Measurements from ENCODE around the gene PRKAR1B.

PRKAR1B gene

GRCh38 chr7:716636-717035 lies 10.4 kb downstream of the PRKAR1B start:
- DNase-seq: no peak

- DNase-seq: no peak
Observed at GRCh38 chr7:716222-716621, 10.9 kb downstream of the PRKAR1B start.

GRCh38 chr7:714251-714671 lies 12.8 kb downstream of the PRKAR1B start:
- no peak for DNase-seq

DNA sequence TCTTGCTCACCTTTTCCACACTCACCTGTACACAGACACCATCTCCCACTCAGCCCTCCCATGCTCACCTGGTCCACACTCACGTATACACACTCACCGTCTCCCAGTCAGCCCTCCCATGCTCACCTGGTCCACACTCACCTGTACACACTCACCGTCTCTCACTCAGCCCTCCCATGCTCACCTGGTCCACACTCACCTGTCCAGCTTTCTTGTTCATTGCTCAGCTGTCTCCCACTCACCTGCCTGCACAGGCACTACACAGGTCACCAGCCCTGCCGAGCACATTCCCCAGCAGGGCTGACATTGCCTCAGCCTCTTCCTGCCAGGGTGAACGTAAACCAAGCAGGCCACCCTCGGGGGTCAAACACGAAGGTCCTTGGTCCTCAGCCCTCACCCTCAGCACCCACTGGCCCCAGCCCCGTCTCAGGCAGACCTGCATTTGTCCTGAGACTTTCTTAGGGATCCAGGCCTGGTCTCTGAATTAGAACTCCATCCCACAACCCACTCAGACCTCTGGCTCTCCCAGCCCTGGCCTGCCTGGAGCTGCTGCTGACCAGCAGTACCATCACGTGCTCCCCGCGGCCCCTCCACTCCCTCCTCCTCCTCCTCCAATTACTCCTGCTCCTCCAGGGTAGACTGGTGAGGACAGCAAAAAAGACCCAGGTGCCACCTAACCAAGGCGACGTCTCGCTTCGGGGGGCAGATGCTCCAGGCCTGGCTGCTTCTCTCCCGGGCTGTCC lies 13.4 kb downstream of the PRKAR1B start:
- peak; percentile 27 for DNase-seq

GRCh38 chr7:713139-713457 lies 14.0 kb downstream of the PRKAR1B start:
- no peak for DNase-seq

DNA sequence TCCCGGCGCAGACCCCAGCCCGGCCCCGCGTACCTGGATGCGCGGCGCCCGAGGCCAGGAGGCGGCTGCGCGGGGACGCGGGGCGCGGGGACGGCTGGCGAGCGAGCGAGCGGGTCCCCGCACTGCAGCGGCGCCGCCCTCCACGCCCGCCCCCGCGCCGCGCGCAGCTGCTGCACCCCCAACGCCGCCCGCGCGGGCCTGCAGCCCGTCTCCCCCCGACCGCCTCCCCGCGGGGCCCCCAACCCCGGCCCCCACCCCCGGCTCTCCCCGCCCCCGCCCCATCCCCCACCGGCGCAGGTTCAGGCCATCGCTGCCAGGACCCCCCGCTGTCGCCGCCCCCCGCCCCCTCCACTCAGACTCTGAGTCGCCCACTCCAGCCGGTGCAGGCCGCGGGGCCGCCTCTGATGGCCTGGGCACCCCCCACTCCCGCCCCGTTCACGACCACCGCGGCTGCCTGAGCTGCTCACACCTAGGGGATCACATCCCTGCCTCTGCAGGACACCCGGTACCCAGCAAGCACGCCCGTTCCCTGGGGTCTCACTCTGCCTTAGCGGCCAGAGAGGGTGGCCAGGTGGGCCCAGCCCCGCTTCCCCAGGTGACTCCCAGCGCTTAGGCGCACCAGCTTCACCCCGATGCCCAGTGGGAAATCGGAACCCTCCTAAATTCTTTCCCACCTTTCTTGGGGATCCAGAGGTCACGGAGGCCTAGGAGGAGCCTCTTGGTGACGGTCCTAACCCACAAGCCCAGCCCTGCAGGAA lies 14.5 kb downstream of the PRKAR1B start:
- no peak for DNase-seq

DNA sequence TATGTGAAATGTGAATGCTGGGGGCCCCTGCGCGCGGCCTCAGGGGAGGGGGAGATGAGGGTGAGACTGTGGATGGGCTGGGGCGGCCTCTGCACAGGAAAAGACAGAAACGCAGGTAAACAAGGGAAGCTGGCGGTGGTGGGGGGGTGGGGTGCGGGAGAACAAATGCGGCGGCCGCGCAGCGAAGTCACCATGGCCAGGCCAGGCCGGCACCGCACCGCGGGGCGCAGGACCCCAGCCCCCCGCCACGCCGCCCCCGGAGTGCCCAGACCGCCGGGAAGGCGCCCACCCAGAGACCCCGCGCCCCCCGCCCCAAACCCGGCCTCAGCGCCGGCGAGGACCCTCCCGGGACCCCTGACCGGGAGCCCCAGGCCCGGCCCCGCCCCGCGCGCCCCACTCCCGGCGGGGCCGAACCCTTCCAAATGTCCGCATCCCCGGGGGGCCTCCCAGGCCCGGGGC lies 15.1 kb downstream of the PRKAR1B start:
- DNase-seq: no peak

DNA sequence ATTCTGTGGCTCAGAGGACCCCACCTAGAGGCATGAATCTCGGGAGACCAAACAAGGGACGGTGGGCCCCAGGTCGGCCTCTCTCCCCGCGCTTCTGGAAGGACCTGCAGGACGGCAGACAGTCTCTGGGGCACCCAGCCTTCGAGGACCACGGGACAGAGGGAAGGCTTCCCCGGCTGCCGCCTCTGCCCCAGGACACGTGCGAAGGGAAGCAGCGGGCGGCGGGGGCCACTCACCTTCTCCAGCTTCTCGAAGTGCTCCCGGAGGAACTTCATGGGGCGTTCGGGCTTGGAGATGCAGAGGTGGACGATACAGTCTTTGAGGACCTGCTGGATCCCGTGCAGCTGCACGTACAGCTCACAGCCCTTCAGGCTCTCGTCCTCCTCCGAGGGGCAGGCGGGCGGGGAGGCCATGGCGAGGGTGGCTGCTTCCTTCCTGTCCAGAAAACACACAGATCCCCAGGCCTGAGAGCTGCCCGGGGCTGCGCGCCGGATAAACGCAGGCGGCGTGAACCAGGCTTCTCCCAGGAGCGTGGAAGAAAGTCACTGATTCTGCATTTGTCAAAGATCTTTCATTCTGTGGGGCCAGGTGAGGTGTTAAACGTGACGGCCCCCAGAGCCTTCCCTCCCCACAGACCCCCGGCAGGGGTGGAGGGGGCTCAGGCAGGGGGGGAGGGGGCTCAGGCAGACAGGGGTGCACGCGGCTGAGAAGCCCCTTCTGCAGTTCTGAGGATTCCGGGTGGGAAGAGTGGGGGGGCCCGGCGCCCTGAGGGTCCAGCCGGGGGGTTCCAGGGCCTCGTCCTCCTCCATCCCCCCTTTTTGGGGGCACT lies 15.8 kb downstream of the PRKAR1B start:
- DNase-seq: no peak

DNA sequence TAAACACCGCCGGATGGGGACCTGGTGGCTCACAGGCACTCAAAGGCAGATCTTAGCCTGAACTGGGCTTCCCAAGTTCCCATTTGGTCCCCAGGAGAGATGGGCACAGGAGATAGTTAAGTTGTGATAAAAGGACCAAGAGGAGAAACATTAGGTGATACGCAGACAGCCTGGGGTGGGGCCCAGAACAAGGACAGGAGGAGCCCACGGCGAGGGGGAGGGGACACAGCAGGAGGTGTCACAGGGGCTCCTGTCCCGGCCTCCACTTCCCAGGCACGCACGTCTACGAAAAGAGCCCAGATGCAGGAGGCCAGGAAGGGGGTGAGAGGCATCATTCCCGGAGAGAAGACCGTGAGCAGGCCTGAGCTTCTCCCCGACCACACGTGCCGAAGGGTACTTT lies 16.9 kb downstream of the PRKAR1B start:
- DNase-seq: peak; percentile 13

DNA sequence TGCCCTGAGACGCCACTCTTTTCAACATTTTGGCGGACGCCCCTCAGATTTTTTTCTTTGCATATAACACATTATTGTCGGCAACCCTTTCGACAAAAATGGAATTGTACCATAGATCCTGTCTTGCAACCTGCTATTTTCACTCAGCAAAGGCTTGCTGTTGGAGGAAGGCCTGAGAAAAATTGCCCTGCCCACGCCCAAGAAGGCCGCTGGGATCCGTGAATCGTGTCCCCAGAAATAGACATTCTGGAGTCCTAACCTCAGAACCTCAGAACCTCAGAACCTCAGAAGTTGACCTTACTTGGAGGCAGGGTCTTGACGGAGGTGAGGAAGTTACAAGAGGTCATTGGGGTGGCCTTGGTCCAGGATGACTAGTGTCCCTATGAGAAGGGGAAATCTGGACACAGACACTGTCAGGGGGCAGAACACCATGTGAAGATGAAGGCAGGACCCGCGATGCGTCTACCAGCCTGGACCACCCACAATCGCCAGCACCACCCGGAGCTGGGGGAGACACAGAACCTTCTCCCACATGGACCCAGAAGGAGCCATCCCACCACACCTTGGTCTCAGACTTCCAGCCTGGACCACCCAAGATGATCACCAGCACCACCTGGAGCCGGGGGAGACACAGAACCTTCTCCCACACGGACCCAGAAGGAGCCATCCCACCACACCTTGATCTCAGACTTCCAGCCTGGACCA lies 19.6 kb downstream of the PRKAR1B start:
- no peak for DNase-seq

GRCh38 chr7:706721-707120 lies 20.4 kb downstream of the PRKAR1B start:
- DNase-seq: no peak

DNA sequence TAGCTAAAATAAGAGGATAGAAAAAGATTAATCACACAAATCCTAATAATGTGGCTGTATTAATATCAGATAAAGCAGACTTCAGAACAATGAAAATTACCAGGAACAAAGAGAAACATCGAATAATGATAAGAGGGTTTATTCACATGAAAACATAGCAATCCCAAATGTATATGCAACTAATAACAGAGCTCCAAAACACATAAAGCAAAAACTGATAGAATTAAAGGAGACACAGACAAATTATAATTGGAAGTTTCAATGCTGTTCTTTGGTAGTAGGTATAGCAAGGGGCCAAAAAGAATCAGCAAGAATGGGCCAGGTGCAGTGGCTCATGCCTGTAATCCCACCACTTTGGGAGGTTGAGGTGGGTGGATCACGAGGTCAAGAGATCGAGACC lies 24.0 kb downstream of the PRKAR1B start:
- no peak for DNase-seq

DNA sequence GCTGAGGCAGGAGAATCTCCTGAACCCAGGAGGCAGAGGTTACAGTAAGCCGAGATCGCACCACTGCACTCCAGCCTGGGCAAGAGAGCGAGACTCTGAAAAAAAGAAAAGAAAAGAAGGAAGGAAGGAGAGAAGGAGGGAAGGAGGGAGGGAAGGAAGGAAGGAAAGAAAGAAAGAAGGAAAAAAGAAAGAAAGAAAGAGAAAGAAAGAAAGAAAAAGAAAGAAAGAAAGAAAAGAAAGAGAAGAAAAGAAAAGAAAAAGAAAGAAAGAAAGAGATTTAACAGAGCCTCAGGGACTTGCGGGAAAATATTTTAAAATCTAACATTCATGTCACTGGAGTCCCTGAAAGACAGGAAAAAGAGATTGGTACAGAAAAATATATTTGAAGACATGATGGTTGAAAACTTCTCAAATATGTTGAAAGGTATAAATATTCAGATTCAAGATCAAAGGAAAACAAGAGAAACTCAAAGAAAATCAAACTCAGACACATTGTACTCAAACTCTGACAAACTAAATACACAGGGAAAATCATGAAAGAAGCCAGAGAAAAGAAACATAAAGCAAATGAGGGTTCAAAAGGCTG lies 25.9 kb downstream of the PRKAR1B start:
- DNase-seq: no peak

DNA sequence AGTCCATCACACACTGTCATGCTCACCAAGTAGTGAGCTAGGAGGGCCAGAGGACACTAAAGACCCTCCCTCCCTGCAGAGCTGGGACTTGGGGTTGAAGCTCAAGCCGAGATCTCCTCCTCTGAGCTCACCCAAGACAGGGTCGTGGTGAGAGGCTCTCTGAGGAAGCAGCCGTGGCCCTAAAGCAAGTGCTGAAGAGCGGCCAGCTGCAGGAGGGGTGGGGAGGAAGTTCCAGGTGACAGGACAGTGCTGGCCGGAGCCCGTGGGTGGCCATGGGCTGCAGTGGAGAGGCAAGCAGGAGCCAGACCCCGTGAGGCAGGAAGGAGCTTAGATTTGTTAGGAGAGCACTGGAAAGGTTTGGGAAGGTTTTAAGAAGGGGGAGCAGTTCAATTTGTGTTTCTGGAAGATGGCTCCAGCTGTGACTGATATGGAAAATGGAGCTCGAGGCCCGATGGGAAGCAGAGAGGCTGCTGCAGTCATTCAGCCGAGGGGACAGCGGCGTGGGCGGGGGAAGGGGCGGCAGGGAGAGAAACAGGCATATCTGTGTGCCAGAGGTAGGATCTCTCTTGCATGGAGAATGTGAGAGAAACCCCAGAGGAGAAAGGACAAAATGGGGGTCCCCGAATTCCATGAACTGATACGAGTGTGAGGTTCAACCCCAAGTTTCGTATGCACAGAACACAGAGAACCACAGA lies 27.5 kb downstream of the PRKAR1B start:
- DNase-seq: no peak

- DNase-seq: no peak
Observed at GRCh38 chr7:698515-699475, 28.3 kb downstream of the PRKAR1B start.

DNA sequence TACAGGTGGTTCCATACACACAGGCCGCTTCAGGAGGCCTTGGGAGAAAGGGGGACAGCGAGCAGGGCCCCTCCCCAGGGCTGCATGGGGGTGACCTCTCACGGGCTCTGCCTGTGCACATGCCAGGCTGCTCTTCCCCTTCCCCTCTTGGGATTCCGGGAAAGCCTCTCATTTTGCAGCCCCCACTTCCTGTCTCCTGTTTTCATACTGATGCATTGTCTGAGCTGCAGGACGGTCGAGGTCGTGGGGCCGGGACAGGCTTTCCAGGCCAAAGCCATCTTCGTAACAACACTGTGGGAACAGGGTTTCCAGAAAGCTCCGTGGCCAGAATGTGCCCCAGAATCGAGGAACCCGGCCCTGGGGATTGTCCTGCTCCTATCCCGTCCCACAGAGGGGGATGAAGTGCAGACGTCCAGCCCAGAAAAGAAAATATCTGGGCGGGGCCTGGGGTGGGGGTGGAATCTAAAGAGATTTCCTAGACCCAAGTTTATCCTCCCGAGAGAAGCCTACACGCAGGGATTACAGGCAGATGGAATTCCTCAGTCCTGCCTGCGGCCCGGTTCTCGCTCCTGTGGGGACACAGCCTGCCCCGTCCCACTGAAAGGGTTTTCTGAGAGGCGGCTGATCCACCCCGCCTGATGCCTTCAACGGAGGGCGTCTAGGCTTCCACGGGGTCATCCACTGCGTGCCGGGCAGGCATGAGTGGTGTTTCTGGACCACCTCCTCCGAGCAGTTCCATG lies 30.1 kb downstream of the PRKAR1B start:
- DNase-seq: no peak

DNA sequence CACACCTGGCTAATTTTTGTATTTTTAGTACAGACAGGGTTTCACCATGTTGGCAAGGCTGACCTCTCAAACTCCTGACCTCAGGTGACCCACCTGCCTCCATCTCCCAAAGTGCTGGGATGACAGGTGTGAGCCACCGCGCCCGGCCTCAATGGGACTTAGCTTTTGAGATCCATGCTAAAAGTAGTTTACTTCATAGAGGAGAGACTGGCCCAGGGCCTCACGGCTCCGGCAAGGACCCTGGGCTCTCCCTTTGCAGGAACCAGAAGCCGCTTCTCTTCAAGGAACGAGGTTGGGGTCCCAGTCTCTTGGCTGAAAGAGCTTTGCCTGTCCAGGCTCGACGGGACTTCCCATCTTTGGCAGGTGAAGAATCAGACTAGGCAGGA lies 30.7 kb downstream of the PRKAR1B start:
- no peak for DNase-seq

GRCh38 chr7:693280-693679 lies 33.8 kb downstream of the PRKAR1B start:
- no peak for DNase-seq

GRCh38 chr7:691361-692045 lies 35.6 kb downstream of the PRKAR1B start:
- no peak for DNase-seq

Data from activated CD4-positive, CD25-positive, alpha-beta regulatory T cell treated with anti-CD3 and anti-CD28 coated beads, Interleukin-2, amount 50 U/mL, for 72 hours (primary cell).